DMS153 treated with DMSO at 0.1 percent for 48 hours (cell line): ENCODE data around the gene BCOR.

Source experiments
- DNase-seq: peaks from one replicate; lab custom pipeline; 2025; ENCODE audit not compliant: unreplicated experiment; lab: John Stamatoyannopoulos, UW

BCOR gene

DNA sequence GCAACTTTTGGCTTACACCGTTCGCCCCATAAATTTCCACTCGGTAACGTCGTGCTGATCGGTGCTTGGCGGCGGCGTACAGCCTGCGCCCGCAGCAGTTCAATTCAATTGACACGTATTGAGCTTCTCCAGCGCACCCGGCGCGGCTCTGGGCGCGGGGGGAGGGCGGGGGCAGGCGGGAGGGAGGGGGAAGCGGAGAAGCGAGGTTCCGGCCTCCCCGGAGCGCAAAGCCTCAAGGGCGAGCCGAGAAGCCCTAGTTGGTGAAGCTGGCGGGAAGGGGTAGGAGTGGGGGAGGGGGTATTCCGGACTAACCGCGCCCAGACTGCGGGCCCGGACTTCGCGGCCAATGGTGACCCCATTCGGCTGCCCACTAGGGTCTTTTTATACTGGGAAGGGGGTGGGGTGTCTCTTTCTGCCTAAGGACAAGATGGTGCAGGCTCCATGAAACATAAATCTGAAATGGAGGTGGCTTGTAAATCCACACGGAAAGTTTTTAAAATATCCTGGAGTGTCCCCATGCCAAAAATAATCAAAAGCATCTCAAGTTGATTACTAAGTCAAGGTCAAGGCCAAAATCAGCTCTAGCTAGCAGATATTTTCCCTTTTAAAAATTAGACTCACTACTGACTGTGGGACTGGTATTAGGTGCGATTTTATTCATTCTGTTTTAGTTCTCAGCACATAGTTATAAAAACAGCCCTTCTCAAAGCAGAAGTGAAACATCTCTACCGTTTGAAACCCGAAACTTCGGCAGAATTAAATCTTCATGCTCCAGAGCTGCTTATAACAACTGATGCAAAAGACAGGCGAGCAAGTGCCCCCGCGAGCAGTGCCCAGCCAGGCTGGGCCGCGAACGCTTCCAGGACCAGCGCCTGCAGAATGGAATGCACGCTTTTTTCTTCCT, 1.5 kb upstream of the BCOR start:
- DNase-seq: no peak

DNA sequence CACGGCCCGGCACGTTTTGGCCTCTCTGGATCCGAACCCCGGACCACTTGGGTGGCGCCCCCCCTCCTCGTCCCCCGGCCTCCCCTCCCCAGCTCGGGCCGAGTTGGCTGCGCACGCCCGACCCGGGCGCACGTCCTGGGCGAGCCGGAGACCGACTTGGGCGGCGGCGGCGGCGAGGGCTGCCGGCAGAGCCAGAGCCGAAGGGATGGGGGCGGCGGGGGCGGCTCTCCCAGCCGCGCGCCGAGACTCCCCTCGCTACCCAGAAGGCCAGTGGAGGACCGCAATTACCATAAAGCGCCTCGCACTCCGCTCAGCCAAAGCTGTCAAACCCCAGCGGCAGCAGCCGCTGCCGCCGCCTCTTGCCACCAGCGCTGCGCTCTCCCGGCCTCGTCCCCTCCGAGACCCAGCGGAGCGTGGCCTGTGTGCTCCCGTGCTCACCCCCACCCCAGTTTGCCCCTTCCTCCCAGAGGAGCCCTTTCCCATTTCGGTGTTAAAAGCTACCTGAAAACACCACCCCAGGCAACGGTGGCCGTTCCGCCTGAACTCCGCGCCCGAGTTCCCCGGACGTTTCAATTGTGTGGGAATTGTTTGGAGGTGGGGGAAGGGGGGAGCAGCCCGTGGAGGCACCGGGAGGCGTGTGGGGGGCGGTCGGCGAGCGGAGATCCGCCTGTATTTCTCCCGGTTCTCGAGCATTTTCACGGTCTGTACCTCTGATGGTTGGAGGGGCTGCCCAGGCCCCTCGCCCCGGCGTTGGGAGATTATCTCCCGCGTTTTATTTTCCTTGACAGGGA, 701 bp upstream of the BCOR start:
- DNase-seq: no peak

DNA sequence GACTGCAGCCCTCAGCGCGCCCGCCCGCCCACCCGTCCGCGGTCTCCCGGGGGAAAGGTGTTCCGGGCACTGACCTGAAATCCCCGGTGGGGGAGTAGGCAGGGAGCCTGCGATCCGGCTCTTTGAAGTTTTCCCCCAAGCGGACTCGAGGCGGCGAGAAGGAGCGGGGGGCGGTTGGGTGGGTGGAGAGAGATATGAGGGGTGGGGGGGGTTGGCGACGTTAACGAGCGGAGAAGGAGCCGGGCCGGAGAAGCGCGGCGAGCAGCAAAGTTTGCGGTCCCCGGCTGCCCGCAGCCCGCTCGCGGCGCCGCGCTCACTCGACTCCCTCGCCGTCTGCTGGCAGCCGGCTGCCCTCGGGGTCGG, 636 bp downstream of the BCOR start:
- no peak for DNase-seq

DNA sequence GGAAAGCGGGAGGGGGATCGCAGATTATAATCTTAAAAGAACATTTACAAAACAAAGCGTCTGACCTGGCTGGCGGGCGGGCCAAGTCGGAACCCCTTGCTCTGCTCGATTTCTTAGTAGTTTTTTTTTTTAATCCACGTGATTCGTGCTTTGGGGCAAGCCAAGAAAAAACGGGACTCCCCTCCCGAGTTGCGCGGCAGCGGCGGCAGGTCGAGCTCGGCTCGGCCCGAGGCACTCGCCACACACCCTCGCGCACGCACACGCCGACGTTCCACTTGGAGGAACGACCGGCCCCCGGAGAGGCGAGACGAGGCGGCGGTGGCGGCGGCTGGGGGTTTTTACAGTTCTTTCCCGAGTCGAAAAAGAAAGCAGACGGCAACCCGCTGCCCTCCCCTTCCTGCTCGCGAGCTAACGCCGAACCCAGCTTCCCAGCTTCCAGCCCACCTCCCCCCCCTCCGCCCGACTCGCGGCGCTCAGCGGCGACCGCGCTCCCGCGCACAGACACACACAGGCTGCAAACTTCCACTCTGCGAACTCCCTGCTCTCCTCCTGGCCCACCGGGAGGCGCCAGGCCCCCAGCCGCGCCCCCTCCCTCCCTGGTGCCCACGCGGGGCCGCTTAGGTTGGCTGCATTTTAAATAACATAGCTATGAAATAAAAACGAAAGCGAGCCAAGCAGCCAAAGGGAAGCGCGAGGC, 1.2 kb downstream of the BCOR start:
- no peak for DNase-seq

DNA sequence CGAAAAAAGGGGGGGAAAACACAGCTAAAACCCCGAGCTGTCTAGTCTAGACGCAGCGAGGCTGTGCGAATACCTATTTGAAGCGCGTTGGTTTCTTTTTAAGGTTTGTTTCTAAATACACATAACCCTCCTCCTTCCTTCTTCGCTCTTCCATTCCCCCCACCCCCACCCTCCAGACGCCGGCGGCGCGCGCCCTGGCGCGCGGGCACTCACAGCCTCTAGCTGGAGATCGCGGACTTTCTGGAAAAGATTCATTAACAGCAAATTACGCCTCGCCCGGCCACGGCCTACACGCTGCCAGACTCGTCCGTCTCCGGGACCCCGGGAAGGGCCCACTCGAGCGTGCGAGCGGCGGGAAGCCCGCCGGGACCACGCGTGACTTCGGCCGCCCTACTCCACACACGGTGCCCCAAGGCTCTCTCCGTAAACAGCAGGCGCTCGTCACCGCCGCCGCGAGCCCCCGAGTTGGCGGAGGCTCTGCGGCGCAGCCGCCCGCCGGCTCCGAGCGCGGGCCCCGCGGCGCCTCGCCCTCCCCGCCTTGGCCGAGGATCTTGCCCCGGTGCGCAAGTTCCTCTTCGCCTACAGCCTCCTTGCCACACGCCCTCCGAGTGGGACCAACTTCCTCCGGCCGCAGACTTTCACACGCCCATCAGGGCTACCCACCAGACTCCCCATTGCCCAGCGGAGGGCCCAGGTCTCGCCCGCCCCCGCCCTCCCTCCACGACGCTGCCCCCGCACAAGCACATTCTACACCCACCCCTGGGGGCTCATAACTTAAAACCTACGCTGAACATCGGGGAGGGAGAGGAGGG, 2.0 kb downstream of the BCOR start:
- DNase-seq: no peak

DNA sequence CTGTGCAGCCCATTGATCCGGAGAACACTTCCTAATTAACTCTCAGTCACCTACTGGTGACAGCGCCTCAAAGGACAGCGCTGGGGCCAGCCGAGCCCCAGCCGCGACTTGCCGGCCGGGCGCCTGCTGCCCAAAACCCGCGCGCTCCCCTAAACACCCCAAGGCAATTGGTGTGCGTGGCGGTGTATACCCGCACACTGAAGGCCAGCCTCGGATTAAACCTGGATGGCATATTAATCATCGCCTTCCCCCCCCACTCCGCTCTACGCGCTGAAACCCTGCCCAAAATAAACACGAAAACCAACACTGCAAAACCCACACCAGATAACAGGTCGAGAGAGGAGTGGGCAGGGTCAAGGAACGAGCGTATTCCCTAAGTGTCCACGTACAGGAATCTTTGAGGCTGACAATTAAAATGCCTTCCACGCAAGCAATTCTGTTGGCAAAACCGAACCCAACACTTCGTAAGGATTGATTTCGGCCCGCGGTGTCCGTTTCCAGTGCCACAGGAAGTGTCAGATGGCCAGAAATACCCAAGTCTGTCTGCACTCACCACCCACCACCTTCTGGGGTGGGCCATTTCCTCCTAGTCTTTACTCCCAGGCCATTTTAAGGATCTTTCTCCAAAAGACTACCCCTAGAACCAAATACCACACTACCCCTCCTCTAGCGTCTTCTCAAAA, 2.7 kb downstream of the BCOR start:
- no peak for DNase-seq

DNA sequence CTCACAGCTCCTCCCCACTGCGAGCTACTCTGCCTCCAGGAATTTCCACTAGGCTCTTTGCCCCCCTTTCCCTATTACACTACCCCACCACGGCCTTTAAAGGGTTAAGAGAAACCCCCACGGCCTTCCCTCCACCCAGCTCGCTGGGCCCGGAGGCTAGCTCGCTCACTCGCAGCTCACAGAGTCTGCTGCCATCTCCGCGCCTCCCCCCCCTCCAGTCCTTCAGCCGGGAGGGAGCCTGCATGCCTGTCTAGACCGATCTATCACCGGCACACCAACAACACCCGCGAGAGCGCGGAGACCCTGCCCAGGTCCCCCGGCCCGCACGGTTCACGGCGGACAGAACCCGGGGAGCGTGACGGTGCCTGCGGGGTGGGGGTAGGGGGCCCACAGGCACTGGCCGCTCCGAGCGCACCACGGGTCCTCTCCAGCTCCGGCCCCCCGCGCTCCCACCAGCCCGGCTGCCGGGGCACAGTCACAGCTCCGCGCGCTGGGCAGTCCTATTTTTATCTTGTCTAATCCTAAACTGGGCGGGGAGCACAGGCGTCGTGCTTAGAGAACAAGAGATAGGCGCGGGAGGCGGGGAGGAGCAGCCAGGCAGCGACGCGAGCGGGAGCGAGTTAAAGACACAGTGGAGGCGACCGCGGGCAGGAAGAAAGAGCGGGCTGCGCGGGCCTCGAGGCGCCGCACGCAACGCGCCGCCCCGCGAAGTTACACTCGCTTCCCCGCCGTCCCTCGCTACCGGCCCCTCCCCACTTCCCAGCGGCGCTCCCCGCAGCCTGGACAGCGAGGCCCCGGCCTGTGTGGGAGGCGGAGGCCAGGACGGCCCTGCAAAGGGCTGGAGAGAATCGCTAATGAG, 3.5 kb downstream of the BCOR start:
- no peak for DNase-seq

DNA sequence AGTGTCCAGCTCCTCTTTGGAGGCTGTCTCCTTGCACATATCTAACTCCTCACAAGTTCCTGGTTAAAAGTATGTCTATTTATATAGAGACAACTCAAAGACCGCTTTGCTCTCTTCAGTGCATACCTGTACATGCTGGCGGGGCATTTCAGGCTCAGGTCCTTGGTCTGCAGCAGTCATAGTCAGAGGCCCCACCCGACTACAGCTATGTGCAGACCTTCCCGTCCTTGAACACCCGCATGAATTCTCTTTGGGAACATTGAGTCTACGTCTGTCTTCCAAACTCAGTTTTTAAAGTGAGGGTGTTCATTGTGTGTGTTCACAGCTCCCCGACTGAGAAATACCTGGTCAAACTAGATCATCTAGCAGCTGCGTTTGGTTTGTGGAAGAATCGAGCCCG, 4.2 kb downstream of the BCOR start:
- no peak for DNase-seq

DNA sequence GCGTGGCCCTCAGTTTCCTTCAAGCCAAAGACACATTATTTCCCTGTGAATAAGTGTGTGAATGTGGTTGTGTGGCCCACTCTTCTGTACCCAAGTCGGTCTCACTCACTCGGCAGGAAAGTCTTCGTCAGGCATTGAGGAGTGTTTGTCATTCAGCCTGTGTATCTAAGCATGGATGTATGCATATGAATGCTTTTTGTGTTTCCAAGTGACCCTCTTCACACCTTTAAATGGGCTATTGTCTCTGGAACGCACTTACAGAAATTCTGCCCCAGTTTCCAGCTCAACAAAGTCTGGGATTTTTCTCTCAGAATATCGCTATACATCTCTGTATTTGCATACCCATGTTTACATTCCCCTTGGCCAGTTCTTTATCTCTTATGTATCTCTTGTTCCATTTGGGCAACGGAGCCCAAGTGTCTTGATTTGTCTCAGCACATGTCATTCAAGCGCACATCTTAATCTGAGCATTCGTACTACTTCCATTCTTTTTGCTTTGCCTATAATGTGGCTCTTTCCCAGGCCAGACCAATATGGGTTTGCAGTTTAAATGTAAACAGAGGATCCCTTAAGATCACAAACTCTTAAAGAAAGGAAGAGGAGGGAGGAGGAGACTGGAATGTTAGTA, 4.8 kb downstream of the BCOR start:
- no peak for DNase-seq

DNA sequence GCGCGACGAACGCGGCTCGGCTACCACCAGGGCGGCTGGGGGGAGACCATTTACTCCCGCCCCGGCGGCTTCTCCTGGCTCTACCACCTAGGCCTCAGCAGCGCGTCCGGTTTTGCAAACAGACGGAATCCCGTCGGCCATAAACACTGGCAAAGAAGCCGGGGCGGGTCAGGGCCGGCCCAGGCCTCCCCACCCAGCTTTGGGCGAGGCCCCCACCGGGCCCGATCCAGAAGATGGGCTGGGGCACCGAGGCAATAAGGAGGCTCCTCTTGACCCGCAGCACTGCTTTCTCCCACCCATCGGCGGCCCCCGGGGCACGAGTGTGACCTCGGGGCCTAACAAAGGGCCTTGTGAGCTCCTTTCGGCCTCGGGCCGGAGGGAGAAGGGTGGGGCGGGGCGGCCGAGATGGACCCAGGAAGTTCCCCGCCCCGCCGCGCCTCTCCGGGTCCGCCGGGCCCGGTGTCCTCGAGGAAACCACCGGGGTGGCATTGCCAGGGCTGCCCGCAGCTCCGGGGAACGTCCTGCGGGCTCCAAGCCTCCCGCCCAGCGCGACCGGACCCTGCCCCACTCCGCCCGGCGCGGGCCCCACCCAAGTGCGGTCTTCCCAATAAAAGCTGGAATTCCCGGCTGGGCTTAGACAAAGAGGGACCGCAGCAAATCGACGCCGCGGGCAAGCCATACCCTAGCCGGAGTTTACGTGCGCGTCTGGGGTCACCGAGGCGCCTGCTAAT, 5.9 kb downstream of the BCOR start:
- DNase-seq: no peak

DNA sequence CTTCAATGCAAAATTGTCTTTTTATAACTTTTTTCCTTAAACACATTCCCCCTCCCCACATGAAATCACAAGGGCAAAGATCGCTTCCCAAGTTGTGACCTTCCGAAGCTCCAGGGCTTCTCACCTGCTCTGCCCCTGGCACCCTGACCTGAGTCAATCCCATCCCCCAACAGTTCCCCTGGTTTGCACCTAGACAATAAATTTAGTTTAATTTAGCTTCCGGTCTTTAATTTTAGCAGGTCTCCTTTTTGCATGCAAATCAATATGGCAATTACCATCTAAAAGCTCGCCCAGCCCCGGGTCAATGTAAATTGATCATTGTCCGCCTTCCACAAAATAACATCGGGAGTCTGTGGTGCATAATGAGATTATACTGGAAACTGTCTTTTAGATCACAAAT, 6.8 kb downstream of the BCOR start:
- no peak for DNase-seq

DNA sequence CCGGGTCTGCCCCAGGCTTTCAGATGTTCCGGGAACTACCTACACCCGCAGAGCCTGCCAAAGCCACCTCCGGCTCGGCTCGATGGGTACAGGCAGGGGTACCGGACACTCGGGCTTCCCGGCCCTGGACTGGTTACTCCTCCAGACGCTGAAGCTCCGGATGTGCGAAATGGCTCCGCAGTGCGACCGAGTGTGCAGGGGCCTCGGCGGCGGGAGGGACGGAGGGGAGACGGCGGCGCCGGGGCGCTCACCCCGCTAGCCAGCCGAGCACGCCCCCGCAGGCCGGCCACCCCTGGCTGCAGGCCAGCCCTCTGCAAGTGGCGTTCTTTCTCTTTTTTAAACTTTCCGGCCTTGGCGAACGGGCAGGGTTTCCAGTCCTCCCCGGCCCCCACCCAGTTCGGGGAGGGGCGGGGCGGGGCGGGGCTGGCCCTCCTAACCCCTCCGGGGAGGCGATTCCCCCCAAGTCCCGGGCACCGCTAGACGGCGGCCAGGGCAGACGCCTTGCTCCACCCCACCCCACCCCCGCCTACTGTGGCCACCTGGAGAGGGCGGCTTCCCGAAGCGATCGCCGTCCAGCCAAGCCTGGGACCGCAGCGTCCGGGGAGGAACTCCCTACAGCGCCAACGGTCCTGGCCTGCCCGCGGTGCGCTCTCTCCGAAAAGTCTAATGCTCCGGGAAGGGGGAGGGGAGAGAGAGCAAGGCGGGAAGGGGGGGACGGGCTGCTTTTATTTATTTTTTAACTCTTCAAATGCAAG, 7.5 kb downstream of the BCOR start:
- DNase-seq: no peak

DNA sequence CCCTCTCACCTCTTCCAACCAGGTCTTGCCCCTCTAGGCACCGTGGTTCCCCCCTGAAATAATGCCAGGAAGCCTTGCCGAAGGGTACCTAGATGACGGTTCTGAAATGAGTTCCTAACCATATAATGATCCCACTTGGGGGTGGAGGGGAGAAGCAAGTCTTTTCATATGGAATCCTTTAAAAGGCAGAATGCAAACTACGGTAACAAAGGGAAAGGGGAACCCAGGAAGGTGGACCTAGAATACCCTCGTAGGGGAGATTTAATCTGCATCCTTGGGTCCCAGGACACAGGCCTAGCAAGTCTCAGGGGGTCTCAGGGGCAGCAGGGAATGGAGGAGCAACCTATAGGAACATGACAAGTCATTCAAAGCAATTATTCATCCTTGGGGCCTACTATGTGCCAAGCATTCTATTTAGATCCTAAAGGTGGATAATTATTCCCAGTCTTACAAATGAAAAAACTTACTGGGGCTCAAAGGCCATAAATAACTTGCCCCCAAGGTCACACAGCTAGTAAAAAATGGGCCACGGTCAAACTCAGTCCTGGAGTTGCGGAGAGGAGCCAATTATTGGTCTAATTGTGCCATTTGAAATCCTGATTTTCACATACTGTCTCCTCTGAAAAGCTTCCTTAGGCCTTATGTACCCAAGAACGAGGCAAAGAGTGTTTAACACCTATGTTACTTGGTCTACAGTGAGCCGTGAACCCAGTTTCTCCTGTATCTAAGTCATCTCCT, 8.8 kb downstream of the BCOR start:
- no peak for DNase-seq

DNA sequence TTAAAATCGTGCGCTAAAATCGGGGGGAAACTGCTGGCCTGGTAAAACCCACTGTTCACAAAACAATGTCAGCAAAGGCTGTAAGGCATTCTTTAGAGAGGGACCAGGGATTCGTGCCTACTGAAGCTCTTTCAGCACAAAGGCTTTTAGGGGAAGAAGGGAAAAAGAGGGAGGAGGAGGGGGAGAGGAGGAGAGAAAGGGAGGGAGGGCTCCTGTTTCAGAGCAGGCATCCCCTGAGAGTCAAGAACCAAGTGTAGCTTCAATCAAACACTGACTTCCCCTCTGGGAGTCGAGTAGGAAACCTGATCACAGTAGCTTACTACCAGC, 9.5 kb downstream of the BCOR start:
- no peak for DNase-seq

DNA sequence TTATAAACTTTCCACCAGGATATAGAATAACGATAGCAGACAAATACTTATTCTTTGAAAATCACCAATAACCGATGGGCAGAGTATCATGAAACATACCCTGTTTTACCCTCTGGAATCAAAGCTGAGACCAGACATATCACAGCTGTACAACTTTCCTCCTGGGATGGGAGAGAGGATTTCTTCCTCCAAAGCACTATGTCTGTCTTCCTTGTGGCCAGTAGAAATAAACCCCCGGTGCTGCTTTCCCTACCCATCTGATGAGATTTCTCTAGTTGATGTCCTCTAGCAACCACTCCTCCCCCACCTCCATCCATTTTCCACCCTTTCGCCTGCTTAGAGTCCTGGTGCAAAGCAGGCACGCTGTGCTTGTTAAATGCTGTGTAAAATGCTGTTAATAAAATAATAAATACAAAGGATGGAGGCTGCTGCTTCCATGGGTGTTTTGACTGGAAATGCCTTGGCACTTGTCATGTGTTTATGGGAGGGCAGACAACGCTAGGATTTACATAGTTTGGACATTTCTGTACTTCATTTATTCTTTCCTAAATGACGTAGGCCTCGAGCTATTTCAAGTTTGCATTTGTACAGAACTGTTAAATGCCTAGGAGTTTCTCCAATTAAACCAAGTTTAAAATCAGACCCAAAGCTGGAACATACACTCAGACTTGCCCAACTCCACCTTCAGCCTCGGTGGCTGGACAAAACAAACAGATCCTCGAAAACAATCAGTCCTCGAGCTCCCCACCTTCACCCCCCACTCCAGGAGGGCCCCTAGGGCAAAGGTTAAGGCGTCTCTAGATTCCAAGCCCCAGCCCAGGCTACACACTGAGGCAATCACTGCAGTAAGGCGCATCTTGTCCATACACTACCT, 10.1 kb downstream of the BCOR start:
- DNase-seq: no peak
